GM18870 (cell line): ENCODE data around the gene ASTL.
A peak's percentile ranks its signal among the peaks of the same experiment; 100 is the strongest.
"Not testable (repeated sequence)": the region's sequence is repeated elsewhere in the genome, so short reads cannot be mapped to it uniquely, and the experiment has no call there.

ENCODE experiments used
- ATAC-seq: cut with Tn5 transposase; IDR thresholded peaks from one replicate; pipeline ENCODE4 v1.9.1; 2021; ENCODE audit warnings: moderate library complexity; ENCODE audit not compliant: unreplicated experiment

ASTL gene

DNA sequence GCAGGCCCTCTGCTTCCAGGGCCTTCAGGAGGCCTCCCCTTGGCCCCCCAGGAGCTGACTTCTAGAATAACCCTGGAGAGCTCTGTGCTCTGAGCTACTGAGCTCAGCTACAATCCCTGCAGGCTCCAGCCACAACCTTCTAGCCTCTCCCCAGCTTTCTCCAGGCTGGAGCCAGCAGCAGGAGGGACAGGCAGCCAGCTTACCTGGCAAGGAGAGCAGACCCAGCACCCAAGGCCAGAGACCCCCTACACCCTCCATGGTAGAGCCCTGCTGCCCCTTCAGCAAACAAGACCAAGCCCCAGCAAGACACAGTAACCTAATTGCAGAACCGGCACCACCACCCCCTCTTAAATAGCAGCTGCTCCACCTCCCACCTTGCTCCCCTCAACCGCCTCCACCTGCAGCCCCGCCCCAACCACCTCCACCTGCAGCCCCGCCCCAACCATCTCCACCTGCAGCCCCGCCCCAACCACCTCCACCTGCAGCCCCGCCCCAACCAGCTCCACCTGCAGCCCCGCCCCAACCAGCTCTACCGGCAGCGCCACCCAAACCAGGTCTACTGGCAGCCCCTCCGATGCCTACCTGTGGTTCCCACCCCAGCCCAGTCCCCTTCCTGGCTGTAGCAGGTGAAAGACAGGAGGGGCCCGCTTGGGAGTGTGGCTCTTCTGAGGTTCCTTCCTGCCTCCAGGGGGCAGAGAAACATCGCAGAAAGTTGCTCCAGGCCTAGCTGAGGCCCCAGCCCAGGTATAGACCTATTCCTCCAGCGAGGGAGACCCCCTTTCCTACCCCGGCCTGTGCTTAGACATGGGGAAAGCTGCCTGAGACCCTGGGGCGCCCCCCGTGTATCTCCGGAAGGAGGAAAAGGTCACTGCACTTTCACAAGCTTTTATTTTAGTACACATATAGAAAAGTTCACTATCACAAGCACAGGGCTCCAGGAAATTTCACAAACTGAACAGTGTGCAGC is at the start of gene ASTL:
Gene ASTL (minus strand): TSS at position 324 of the 967 bp plus-strand sequence. CDS start 66 bp downstream, at position 258.
- no peak for ATAC-seq

GRCh38 chr2:96186562-96186961 is 48.3 kb upstream of the ASTL start:
- ATAC-seq = no peak

DNA sequence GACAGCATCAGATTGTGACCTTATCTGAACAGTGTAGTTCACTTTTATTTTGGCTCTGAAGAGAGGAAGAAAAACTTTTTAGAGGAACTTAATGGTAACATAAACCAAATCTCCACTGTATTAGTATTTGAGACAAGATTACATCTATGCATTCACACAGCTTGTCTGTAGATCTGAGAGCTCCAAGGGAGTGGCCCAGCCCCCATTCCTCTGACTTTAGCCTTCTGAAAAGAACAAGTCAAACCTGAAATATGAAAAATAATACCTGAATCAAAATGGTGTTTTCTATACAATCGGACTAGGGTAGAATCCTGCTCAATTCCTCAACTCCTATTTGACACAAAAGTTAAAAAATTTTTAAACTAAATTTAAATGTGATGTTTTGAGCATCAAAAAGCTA is 47.2 kb upstream of the ASTL start:
- no peak for ATAC-seq

GRCh38 chr2:96184989-96185388 is 46.7 kb upstream of the ASTL start:
- no peak for ATAC-seq

DNA sequence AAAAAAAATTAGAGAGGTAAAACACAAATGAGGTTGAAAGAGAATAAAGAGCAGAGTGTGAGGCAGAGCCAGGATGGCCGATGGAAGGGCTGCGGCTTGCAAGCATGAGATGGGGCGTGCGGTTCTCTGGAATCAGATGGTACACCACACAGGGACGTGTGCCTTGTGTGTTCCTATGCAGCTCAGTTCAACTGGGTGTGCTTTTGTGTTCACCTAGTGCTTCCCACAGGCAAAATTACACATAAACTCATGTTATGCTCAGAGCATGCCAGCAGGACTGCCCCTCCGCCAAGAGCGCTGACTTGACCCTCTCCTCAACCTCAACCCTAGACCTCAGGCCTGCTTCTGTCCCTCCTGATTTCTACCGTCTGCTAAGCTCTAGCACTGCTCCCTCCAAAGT is 45.9 kb upstream of the ASTL start:
- ATAC-seq = no peak

DNA sequence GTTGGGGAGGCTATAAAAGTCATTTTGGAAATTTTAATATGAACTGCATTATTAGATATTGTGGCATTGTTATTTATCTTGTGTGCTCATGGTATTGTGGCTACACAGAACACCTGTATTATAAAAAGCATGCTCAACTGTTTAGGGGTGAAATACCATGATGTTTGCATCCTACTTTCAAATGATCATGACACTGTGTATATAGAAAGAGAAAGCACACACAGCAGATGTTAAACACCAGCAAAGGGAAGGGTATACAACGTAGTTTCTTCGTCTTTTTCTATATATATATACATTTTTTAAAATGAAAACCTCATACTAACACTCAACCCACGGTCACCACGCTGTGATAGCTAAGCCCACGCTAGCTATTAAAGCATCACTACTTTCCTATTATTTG is 43.2 kb upstream of the ASTL start:
- ATAC-seq = no peak

DNA sequence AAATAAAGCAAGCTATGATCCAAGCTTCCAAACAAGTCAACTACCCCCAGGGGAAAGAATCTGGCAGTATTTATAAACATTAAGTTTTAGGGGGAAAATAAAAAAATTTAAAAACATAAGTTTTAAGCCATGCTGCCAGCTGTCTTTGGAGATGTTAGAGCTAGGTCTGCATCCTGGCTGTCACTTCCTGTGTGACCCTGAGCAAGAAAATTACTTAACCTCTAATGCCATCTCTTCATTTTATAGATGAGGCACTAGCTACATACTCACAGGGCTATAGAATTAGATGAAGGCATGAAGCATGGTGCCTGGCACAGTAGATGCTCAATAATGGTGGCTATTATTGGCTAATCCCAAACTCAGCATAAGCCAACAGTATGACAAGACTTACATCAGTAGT is 42.2 kb upstream of the ASTL start:
- no peak for ATAC-seq

DNA sequence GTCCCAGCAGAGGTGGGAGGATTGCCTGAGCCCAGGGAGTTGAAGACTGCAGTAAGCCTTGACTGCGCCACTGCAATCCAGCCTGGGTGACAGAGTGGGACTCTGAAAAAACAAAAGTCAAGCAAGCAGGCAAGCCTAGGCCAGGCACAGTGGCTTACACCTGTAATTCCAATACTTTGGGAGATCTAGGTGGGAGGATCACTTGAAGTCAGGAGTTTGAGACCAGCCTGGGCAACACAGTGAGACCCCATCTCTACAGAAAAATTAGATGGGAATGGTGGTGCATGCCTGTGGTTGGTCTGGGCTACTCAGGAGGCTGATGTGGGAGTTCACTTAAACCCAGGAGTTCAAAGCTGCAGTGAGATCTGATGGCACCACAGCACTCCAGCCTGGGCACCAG is 41.7 kb upstream of the ASTL start:
- ATAC-seq = no peak

DNA sequence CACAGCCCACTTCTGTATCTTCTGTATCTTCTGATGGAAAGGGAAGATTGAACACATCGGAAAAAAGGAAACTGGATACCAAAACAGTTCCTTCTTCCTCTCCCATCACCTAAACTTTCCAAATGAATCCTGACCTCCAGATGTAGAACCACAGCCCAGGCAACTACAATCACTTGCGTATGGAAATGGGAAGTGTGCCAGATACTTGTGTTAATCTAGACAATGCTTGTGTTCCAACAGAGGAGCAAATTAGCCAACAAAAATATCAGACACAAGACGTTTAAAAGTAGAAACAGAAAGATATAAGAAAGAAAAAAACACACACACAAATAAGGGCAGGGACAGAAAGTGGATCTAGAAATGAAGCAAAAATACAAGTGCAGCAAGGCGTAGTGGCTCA is 38.4 kb upstream of the ASTL start:
- no peak for ATAC-seq

GRCh38 chr2:96175951-96176350 is 37.6 kb upstream of the ASTL start:
- no peak for ATAC-seq

GRCh38 chr2:96174251-96175144 is 36.2 kb upstream of the ASTL start:
- ATAC-seq = peak; percentile 47

DNA sequence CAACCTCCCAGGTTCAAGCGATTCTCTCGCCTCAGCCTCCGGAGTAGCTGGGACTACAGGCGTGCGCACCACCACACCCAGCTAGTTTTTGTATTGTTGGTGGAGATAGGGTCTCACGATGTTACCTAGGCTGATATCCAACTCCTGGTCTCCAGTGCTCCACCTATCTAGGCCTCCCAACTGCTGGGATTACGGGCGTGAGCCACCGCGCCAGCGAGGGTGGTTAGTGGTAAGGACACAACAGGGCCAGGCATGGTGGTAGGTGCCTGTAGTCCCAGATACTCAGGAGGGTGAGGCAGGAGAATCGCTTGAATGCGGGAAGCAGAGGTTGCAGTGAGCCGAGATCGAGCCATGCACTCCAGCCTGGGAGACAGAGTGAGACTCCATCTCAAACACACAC is 33.5 kb upstream of the ASTL start:
- ATAC-seq = no peak

DNA sequence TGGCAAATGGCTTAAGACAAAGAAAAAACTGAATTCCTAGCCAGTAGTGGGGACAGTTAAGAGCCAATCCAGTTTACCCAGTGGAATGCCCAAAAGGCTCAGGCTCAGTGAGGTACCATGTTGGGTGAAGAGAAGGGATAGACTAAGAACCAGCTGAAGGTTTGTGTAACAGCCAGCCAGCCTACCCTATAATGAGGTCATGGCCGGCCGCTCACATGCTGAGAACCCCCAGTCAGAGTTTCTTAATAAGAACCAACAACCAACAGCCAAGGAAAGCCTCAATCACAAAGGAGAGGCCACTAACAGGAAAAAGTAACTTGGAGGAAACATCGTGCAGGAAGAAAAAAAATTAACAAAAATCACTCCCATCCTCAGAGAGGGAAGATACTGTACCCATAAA is 32.3 kb upstream of the ASTL start:
- ATAC-seq = no peak

- no peak for ATAC-seq
Measured at GRCh38 chr2:96169868-96170507, 31.7 kb upstream of the ASTL start.

DNA sequence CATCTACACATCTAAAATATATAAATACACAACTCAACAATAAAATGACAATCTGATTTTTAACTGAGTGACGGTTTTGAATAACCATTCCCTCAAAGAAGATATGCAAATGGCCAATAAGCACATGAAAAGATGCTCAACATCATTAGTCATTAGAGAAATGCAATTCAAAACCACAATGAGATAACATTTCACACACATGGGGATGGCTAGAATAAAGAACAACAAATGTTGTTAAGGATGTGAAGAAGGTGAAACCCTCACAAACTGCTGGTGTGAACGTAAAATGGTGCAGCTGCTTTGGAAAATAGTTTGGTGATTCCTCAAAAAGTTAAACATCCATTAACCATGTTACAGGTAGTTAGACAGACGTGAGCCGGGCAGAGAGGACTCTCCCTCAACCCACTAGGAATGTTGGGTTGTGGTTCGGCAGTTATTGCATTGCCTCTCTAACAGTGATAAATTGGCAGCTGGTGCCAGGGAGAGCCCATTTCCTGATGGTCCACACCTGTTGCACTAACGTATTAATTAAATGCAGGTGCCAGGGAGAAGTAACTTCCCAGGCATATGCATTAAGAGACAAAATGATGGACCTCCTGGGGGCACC is 29.2 kb upstream of the ASTL start:
- no peak for ATAC-seq

GRCh38 chr2:96164459-96165184 is 26.3 kb upstream of the ASTL start:
- ATAC-seq = peak; percentile 74

GRCh38 chr2:96163768-96164429 is 25.6 kb upstream of the ASTL start:
- ATAC-seq = peak; percentile 37

DNA sequence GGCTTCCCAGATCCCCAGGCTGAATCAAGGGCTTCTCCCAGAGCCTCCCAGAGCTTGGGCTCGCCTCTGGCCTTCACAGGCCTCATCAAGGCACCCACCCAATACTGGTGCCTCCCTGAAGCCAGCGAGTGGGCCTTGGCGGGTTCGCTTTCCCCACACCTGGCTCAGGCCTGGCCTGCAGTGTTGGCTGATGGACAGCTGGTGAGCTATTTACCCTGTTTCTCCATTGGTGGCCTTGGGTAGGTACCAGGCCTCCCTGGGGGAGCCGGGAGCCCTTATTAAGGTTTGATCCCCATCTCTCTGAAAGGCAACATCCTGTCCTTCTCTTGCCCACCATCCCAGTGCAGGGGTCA is 25.1 kb upstream of the ASTL start:
- no peak for ATAC-seq

DNA sequence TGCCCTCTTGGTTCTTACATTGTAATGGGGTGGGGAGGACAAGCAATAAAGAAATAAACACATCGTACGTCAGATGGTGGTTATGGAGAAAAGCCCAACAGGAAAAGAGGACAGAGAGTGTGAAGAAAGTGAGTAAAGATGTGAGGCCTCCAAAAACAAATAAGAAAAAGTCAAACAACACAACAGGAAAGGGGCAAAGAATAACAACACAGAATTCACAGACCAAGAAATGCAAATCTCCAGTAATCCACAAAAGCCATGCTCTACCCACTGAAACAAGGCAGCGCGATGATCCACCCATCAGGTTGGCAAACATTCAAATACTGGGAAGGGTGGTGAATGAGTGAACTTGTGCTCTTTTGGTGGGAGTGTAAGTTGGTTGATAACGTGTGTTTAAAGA is 23.6 kb upstream of the ASTL start:
- no peak for ATAC-seq

- not testable (repeated sequence) for ATAC-seq
Measured at GRCh38 chr2:96160366-96160765, 22.1 kb upstream of the ASTL start.
